Lower leg skin (tissue), 4 donors: Measurements from ENCODE around the gene BTNL3. TPM values are rescaled to one million over a fixed set of nuclear protein-coding genes. Genes with fewer than 3 reads are reported as not detected.

Experiments used
- DNase-seq, 2 donors: peaks; one replicate each; pipeline ENCODE4 v3.0.0-alpha.2; 2019; ENCODE audit warnings: low spot score in 2 of 2
- H3K4me3 ChIP-seq: fragments of 200-600 bp; sonication (generic); 2 replicates; pipeline ENCODE4 v1.5.1; 2017; ENCODE audit warnings: mild to moderate bottlenecking, low read depth; ENCODE audit not compliant: poor library complexity, severe bottlenecking
- CTCF ChIP-seq, 3 donors: fragments of 450-650 bp; IDR thresholded peaks; one replicate each; pipeline ENCODE4 v1.5.1; 2016; ENCODE audit warnings: antibody characterized with exemption in 3 of 3, mild to moderate bottlenecking in 3 of 3, moderate library complexity in 2 of 3
- POLR2A ChIP-seq, 2 donors: fragments of 450-650 bp; IDR thresholded peaks; one replicate each; pipeline ENCODE4 v1.6.1; 2016 to 2017; ENCODE audit warnings: antibody characterized with exemption in 2 of 2, mild to moderate bottlenecking in 1 of 2, moderate library complexity in 1 of 2
- WGBS, 2 donors: methylation state at CpG; one replicate each; pipeline ENCODE4 v1.1.5; 2018; 5-methylcytosine and 5-hydroxymethylcytosine counted together
- intact Hi-C: fragments of 100-400 bp; cut with DNase I; formaldehyde crosslinking; loops from one replicate; pipeline ENCODE4 v1.15.0; 2023; ENCODE audit warnings: low total_unique reads
- total RNA-seq, 4 donors: library from RNA; depleted of rRNA; stranded (reverse); fragments of >200 nt; gene quantifications; one replicate each; pipeline ENCODE4 v1.1.0, GENCODE V29; 2016

BTNL3 gene
- total RNA-seq = not detected

- intact Hi-C loops = no loop called here
- WGBS, 2 donors = 76 to 82% methylated on average over 5 of the region's 5 CpGs
- H3K4me3 ChIP-seq = no peak within 1 kb of the TSS
- TF ChIP-seq CTCF (IDR thresholded peaks at IDR 0.05) (no peak), POLR2A (IDR thresholded peaks at IDR 0.05) (no peak)
- no peak for DNase-seq
Observed at GRCh38 chr5:180988592-180988991, at the start of gene BTNL3. Gene BTNL3 (plus strand): TSS chr5:180988846. CDS start chr5:180989029, 183 bp downstream.

GRCh38 chr5:180950291-180950949 lies 38.2 kb upstream of the BTNL3 start:
- H3K4me3 ChIP-seq = no peak overlapping the region
- TF ChIP-seq POLR2A (IDR thresholded peaks at IDR 0.05) = no peak
- TF ChIP-seq CTCF (IDR thresholded peaks at IDR 0.05) = no peak
- WGBS, 2 donors = 58 to 59% methylated on average over 4 to 6 of the region's 6 CpGs
- intact Hi-C loops = no loop called here
- DNase-seq = no peak

GRCh38 chr5:180959661-180960060 lies 29.0 kb upstream of the BTNL3 start:
- no peak for TF ChIP-seq CTCF (IDR thresholded peaks at IDR 0.05)
- no peak for TF ChIP-seq POLR2A (IDR thresholded peaks at IDR 0.05)
- intact Hi-C loops = no loop called here
- no peak for DNase-seq
- no peak overlapping the region for H3K4me3 ChIP-seq
- 68% methylated on average over 4 of the region's 5 CpGs; no CpG with 5 or more reads in 1 of the 2 donors for WGBS, 2 donors

GRCh38 chr5:180960209-180960608 lies 28.4 kb upstream of the BTNL3 start:
- 68 to 72% methylated on average over 3 of the region's 3 CpGs for WGBS, 2 donors
- no peak for TF ChIP-seq POLR2A (IDR thresholded peaks at IDR 0.05)
- TF ChIP-seq CTCF (IDR thresholded peaks at IDR 0.05) = no peak

GRCh38 chr5:180969406-180969805 lies 19.2 kb upstream of the BTNL3 start:
- H3K4me3 ChIP-seq = no peak overlapping the region
- 92 to 100% methylated on average over 2 to 22 of the region's 23 CpGs for WGBS, 2 donors
- no peak for TF ChIP-seq CTCF (IDR thresholded peaks at IDR 0.05)
- TF ChIP-seq POLR2A (IDR thresholded peaks at IDR 0.05) = no peak
- intact Hi-C loops = no loop called here
- no peak for DNase-seq

More at GRCh38 chr5:180960209-180960608, 28.4 kb upstream of the BTNL3 start:
- intact Hi-C loops = no loop called here
- no peak overlapping the region for H3K4me3 ChIP-seq
- no peak for DNase-seq

- TF ChIP-seq CTCF (IDR thresholded peaks at IDR 0.05) (no peak), POLR2A (IDR thresholded peaks at IDR 0.05) (no peak)
- no peak for DNase-seq
- intact Hi-C loops = no loop called here
- H3K4me3 ChIP-seq = no peak overlapping the region
- 96% methylated on average over 5 to 12 of the region's 31 CpGs for WGBS, 2 donors
Observed at GRCh38 chr5:180970336-180970735, 18.3 kb upstream of the BTNL3 start.
